Stimulated activated CD4-positive, alpha-beta T cell treated with anti-CD3 and anti-CD28 coated beads, Interleukin-2, amount 100 ng/mL, for 4 hours (primary cell): ENCODE measurements around the gene GDAP2.

Source experiments
- DNase-seq: peaks from one replicate; pipeline ENCODE4 v3.0.0-alpha.2; 2020; ENCODE audit warnings: low read depth

GDAP2 gene

DNA sequence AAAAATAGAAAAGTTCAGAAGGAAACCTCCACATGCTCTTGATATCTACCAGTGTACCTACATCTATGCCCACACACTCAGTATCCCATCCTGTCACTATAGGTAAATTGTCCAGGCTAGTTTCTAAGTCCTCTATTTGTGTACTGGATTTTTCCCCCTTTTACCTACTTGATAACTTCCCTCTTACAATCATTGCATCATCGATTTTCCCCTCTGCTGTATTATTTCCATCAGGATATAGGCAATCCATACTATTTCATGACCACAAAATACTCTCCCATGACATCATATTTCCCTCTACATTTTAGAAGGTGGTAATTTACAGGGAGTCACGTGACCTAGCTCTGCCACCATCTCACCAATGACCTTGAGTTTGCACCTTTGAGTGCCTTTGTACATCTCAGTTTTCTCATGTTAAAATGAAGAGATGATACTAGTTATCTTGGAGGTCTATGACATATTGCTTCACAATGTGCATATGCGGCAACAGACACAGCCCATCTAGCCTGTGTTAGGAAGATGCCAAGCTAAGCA lies 88.2 kb downstream of the GDAP2 start:
- DNase-seq, result no peak

GRCh38 chr1:117838911-117839310 lies 90.5 kb downstream of the GDAP2 start:
- DNase-seq, result no peak

GRCh38 chr1:117836069-117836468 lies 93.4 kb downstream of the GDAP2 start:
- no peak for DNase-seq

- DNase-seq, result no peak
These were observed 95.0 kb downstream of the GDAP2 start for GRCh38 chr1:117834416-117834815.

DNA sequence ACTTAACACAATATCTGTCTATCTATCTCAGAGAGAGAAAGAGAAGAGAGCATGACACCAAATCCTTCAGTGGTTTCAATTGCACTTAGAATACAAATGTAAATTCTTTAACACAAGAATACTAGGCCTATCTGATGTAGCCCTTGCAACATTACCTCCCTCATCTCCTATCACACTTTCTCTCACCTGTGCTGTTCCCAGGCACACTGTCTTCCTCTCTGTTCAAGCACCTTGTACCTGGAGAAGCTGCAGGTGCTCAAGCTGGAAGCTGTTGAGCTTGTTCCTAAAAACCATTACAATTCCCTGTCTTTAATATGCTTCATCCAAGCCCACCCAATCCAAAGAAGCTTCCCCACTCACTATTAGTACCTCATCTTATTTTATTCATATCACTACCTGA lies 97.0 kb downstream of the GDAP2 start:
- no peak for DNase-seq

- DNase-seq, result no peak
These were observed 99.2 kb downstream of the GDAP2 start for GRCh38 chr1:117830222-117830621.

- no peak for DNase-seq
These were observed 101.2 kb downstream of the GDAP2 start for GRCh38 chr1:117828201-117828600.

- no peak for DNase-seq
These were observed 102.8 kb downstream of the GDAP2 start for GRCh38 chr1:117826540-117827078.

- no peak for DNase-seq
These were observed 103.3 kb downstream of the GDAP2 start for GRCh38 chr1:117826119-117826518.

DNA sequence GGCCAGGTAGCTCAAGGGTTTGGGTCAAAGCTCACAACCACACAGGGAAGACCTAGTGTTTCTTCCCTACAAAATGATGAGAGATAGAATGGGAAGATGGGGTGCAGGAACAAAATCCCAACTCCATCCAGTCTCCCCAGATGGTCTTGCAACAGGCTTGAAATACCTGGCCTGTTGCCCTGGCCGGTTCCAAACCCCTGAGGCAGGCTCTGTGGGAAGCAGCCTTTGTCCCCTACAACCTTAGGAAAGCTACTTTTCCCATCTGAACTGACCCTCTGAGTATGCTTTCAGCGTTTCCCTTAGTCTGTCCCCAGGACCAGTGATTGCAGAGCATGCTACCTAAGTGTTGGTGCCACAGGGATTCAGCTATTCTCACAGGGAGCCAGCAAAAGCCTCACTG lies 104.0 kb downstream of the GDAP2 start:
- DNase-seq, result no peak

GRCh38 chr1:117824616-117825015 lies 104.8 kb downstream of the GDAP2 start:
- no peak for DNase-seq

DNA sequence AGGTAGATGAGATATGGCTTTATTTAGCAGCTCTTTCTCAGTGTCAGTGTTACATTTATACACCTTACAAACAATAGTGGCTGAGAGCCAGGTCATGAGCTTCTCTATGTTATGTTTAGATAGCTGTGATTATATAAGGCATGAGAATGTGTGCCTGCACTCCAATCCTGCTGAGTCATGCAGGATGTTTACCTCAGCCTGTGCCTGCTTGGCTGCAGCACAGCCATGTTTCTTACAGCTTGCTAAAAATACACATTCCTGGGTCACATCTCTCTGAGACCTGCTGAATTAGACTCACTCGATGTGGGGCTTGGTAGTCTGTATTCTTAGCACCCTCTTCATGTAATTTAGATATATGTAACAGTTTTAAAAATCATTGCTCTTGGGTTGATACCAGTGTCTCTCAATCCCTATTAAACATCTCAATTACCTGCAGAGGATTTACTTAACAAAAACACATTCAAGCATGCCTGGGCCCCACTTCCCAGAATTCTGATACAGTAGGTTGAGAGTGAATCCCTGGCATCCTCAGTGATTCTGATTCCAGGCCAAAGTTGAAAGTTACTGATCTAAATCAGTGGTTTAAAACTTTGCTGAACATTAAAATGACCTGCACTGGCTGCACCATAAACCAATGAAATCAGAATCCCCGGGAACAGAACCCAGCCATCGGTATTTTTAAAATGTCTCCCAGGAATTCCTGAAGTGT lies 107.5 kb downstream of the GDAP2 start:
- no peak for DNase-seq

GRCh38 chr1:117821382-117821755 lies 108.1 kb downstream of the GDAP2 start:
- no peak for DNase-seq

GRCh38 chr1:117820694-117821381 lies 108.6 kb downstream of the GDAP2 start:
- no peak for DNase-seq

- DNase-seq, result no peak
These were observed 109.3 kb downstream of the GDAP2 start for GRCh38 chr1:117820096-117820495.

DNA sequence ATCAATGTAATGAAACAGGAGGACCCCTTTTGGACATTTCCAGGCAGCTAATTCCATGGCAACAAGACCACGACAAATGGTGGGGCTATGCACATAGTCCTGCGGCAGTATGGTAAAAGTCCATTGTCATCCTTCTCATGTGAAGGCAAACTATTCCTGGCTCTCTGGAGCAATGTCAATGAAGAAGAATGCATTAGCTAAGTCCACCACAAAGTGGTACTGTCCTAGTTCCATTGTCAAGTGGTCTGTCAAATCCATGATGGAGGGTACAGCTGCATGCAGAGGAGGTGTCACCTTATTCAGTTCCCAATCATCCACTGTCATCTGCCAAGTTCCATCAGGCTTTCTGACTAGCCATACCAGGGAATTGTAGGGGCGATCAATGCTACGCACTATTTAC lies 110.1 kb downstream of the GDAP2 start:
- no peak for DNase-seq

DNA sequence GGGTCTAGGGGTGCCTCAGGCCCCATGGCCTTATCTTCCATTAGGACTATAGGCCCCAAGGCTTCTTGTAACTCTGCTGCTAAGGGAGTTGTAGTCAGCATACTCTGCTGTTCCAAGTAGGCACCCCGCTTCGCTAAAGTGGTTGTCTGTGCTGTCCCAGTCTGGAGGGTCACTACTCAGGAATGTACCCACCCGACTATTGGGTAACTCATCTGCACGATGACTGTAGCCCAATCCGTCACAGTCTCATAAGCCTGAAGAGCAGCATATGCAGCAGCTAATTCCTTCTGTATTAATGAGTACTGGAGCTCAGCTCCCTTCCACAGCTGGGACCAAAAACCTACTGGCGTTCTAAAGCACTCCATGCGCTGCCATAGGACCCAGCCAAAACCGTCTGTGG lies 111.0 kb downstream of the GDAP2 start:
- DNase-seq, result no peak

DNA sequence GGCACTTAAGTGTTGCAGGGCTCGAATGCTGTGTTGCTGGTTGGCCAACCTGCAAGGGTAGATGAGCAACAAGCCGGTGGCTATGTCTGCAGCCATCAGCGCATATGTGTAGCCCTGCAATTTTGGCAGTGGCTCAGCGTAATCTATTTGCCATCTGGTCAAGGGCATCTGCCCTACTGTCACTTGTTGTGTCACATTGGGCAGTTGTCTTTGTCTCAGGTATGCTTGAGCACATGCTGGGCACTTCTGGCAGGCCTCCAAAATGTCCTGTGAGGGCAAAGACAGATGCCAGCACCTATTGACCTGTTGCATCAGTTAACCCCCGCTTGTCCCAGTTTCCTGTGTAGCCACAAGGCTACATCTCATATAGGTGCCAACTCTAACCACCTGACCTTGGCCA lies 111.8 kb downstream of the GDAP2 start:
- DNase-seq, result no peak

DNA sequence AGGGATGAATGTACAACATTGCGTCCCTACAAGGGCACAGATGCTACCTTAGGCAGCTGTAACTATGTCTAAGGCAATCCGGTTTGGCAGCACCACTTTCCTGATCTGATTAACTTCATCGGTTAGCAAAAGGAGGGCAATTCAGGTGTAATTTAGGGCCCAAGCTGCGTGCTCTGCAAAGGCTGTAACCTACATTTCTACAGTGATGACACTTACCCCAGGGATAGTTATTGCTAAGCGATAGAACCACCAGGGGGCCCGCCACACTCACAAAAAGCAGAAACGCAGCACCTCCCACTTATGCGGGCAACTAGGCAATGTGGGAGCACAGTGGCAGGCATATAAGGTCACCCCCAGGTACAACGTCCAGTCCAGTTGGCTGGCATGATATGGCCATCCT lies 113.5 kb downstream of the GDAP2 start:
- no peak for DNase-seq

- DNase-seq, result no peak
These were observed 114.3 kb downstream of the GDAP2 start for GRCh38 chr1:117814856-117815797.
